Sigmoid colon (tissue), 4 donors: Measurements from ENCODE around the gene ZP1.

Experiments
- CTCF ChIP-seq, 4 experiments: fragments of 450-650 bp in 3 of 4; fragments of 200-600 bp in 1 of 4; IDR thresholded peaks; one replicate each; pipeline ENCODE4 v1.5.1; 2016 to 2019; ENCODE audit warnings: antibody characterized with exemption in 4 of 4, mild to moderate bottlenecking in 3 of 4, moderate library complexity in 2 of 4
- EP300 ChIP-seq, 4 donors: sonication (generic); formaldehyde crosslinking; IDR thresholded peaks; one replicate each; pipeline ENCODE4 v1.6.1; 2017; ENCODE audit warnings: antibody characterized with exemption in 4 of 4
- POLR2A ChIP-seq, 2 donors: fragments of 450-650 bp; IDR thresholded peaks; one replicate each; pipeline ENCODE4 v1.6.1; 2016; ENCODE audit warnings: antibody characterized with exemption in 2 of 2, mild to moderate bottlenecking in 2 of 2, moderate library complexity in 2 of 2
- POLR2AphosphoS5 ChIP-seq, 4 donors: sonication (generic); formaldehyde crosslinking; IDR thresholded peaks; one replicate each; pipeline ENCODE4 v1.6.1; 2017; ENCODE audit warnings: antibody characterized with exemption in 4 of 4

DNA sequence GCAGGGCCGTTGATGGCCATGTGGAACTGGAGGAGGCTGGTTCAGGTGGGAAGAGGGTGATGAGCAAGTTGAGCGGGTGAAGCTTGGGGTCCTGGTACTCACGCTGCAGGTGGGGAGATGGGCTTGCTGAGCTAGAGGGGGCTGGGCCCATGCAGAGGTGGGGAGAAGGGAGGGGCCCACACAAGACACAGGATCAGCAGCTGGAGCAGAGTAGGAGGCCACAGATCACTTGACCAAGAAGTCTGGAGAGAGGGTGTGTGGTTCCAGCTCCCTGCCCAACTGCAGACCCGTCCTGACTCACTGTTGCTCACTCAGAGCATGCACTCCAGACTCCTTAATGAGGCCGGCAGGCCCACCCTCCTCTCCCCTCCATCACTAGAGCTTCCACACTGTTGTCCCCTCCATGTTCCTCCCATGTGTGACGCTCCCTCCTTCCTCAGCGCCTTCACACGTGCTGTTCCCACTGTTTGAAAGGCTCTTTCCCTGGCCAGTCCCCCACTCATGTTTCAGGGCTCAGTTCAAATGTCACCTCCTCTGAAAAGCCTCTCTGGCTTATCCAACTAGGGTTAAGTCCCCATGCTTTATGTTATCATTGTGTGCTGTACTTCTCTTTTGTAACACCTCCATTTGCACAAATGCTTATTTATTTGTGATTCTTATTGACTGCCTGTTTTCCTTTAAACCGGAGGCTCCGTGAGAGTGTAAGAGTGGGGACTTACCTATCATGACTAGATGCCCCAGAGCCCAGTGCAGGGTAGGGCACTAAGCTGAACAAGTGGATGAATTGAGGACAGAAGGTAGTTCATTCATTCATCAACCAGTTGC lies 23.1 kb upstream of the ZP1 start:
- no peak for TF ChIP-seq CTCF (IDR thresholded peaks at IDR 0.05)
- TF ChIP-seq POLR2AphosphoS5 (IDR thresholded peaks at IDR 0.05): no peak
- TF ChIP-seq POLR2A (IDR thresholded peaks at IDR 0.05): no peak
- no peak for TF ChIP-seq EP300 (IDR thresholded peaks at IDR 0.05)
